ENCODE data around the gene WDFY4.

The WDFY4 gene

GRCh38 chr10:48906841-48907240 lies 222.2 kb downstream of the WDFY4 start:
- DNase-seq (ENCODE audit: low read depth), result no peak

- DNase-seq (ENCODE audit: low read depth), result no peak
Observed at GRCh38 chr10:48907730-48908129, 223.1 kb downstream of the WDFY4 start.

- DNase-seq (ENCODE audit: low read depth), result no peak
Observed at GRCh38 chr10:48910548-48910947, 225.9 kb downstream of the WDFY4 start.

- DNase-seq (ENCODE audit: low read depth), result no peak
Observed at GRCh38 chr10:48913674-48914073, 229.0 kb downstream of the WDFY4 start.

GRCh38 chr10:48923748-48924147 lies 239.1 kb downstream of the WDFY4 start:
- DNase-seq (ENCODE audit: low read depth), result no peak

DNA sequence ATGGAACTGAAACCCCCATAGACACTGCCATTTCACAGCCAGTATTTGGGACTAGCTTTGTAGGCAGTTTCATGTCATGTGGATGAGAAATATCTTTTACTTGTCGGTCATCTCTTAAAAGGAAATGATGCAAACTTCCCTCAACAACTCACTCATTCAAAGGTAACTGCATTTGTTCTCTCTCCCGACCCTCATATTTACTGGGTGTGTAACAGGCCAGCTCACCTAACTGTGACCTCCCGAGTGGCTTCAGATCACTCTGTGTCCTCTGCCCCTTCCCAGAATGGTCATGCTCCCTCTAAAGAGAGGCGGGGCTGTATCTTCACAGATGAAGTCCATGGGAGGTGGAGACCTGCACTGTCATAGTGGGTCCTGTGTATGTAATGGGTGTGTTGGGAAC lies 240.3 kb downstream of the WDFY4 start:
- no peak for DNase-seq (ENCODE audit: low read depth)

- no peak for DNase-seq (ENCODE audit: low read depth)
Observed at GRCh38 chr10:48926255-48926654, 241.6 kb downstream of the WDFY4 start.

DNA sequence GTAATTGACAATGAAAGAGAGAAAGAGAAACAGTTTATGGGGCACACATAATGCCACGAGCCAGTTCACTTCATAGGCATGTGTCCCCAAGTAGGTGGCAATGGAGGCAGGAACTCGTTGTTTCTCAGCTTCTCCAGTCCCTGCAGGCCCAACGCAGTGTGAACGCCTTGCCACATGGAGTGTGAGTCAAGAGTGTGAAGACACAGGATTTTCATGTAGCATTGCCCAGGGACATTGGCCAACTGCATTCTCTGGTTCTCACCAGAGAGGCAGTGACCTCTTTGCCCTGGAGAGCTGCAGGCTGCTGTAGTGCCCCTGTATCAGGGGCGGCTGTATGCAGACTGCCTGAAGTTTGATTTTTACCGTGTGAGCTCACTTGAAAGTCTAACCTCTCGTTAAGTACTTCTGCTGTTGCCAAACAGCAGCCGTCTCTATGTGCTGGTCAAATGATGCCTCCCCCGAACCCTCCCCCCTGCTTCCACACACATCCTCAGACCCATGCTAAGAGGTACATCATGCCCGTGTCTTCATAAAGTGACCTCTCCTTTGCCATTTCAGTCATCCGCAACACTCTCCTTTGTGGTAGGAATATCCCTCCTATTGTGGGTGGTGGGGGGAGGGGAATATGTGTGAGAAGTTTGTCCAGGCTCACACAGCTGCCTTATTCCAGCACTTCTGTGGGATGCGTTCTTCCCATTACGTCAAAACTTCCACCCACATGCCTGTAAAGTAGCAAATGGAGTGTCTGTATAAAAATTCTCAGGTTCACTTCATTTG lies 242.3 kb downstream of the WDFY4 start:
- DNase-seq (ENCODE audit: low read depth), result no peak

- DNase-seq (ENCODE audit: low read depth), result no peak
Observed at GRCh38 chr10:48929413-48929990, 244.8 kb downstream of the WDFY4 start.

GRCh38 chr10:48931188-48931587 lies 246.5 kb downstream of the WDFY4 start:
- no peak for DNase-seq (ENCODE audit: low read depth)

DNA sequence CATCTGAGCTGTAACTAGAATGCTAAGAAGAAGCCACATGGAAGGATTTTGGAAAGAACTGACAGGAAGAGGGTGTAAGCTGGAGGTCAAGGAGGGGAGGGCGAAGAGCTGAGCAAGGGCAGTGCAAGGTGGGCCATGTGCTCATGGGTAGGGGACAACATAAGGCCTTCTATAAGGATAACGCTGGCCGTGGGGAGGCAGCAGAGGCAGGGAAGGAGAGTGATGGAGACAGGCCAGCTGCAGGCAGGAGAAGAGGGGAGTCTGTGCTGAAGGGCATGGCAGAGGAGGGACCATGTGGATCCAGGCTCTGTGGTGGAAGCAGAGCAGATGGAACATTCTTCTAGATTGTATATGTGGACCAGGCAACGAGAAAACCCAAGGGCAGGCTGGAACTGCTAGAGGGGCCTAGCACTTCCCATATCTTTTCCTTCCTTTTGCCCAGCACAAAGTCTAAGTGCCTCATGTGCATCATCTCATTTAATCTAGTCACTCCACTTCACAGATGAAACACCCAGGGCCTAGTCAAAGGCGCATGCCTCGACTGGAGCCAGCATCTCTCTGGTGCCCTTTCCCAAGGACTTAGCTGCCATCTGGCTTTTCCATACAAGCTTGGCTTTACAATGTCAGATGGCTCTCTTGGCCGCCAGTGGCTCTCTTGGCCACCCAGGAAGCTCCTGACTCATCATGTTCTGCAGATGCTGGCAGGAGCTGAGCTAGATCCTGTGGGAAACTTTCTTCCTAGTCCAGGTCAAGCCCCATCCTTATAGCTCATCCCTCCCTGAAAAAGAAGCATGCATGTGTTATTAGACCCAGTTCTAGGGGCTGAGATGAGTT lies 248.4 kb downstream of the WDFY4 start:
- no peak for DNase-seq (ENCODE audit: low read depth)

- no peak for DNase-seq (ENCODE audit: low read depth)
Observed at GRCh38 chr10:48934672-48935501, 250.2 kb downstream of the WDFY4 start.

GRCh38 chr10:48935577-48935976 lies 250.9 kb downstream of the WDFY4 start:
- no peak for DNase-seq (ENCODE audit: low read depth)

DNA sequence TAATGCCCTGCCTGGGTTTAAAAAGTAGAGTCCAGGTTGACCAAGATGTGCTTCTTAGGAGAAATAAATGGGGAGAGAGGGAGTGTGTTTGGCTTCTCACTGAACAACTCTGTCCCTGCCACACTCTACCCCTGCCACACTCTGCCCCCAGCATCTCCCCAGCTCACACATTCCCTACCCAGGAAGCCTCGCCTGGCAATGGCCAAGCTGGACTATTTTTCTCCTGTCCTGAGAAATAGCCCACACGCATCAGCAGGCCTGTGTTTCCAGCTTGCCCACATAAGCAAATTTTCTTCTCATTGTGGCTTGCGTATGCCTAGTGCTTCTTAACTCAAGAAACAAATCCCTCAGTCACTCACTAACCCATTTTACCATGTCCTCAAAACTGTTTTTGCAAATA lies 253.1 kb downstream of the WDFY4 start:
- no peak for DNase-seq (ENCODE audit: low read depth)

DNA sequence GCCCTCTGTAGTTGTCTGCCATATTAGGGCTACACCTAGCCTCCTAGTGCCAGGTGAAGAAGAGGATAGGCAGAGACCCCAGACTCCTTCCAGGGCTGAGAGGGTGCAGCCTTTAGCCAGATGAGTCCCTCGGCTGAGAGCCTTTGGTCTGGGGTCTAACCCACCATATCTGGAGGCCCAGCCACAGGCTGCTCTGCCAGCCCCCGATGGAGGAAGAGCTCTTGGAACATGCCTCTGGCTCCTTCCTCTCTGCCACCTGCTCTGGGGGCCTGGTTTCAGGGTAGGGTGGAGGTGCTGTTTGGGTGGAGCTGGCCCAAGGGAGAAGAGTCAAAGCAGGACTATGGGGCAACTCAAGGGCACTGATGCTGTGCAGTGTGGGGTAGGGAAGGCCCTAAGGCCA lies 253.6 kb downstream of the WDFY4 start:
- DNase-seq (ENCODE audit: low read depth), result no peak

GRCh38 chr10:48938990-48939536 lies 254.4 kb downstream of the WDFY4 start:
- no peak for DNase-seq (ENCODE audit: low read depth)

DNA sequence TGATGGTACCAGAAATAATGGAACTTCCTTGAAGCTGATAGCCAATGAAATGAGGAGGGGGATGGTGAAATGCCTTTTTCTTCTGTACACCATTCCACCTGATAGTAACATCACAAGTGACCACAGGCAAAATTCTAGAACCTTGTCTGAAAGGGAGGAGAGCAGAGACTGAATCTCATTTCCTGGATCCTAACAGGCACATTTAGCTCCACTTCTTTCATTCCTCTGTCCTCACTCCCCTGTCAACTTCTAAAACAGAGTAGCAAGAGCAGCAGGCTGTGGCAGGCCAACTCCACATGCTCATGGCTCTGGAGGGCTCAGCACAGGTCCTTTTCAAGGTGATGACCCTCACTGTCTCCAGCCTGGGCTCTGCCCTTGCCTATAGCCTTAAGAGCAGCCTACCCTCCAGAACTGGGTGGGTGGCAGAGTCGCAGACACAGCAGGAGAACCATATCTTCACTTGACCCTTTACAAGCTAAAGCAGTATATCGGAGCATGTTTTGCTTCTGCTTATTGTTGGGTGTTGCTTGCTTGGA lies 255.2 kb downstream of the WDFY4 start, which contains the start of gene LRRC18:
Gene LRRC18 (minus strand): TSS at position 51 of the 536 bp plus-strand sequence. CDS start 25,685 bp downstream, outside the sequence.
- DNase-seq (ENCODE audit: low read depth), result no peak

DNA sequence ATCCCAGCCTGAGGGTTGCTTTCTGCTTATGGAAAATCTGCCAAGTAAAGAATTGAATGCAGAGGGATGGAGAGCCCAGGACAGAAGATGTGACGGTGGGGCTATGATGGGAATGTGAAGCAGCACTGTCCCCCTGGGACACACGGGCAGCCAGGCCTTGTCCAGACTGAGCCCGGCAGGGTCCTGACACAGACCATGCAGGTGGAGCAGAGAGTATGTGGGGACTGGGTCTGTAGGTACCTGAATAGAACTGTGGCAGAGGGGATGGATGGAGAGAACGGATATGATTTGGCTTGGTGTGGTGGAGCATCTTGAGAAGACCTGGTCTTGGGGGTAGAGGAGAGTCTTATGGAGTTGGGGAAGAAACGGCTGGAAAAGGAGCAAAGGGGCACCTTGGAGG lies 255.7 kb downstream of the WDFY4 start:
- DNase-seq (ENCODE audit: low read depth), result no peak

DNA sequence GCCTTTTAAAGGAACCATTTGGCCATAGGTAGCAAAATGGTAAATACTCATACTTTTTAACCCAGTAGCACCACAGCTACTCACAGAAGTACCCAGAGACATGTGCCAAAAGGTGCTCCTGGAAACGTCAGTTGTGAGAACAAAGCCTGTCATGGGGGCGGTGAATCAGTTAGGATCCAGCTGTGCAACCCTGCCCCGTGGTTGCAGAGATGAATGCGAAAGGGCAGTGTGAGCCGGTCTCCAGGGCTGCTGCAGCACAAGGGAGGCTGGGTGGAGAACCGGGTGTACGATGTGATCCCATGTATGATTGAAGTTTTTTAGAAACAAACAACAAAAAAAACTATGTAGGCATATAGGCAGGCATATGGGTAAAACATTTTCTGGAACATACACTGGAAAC lies 256.3 kb downstream of the WDFY4 start:
- no peak for DNase-seq (ENCODE audit: low read depth)

DNA sequence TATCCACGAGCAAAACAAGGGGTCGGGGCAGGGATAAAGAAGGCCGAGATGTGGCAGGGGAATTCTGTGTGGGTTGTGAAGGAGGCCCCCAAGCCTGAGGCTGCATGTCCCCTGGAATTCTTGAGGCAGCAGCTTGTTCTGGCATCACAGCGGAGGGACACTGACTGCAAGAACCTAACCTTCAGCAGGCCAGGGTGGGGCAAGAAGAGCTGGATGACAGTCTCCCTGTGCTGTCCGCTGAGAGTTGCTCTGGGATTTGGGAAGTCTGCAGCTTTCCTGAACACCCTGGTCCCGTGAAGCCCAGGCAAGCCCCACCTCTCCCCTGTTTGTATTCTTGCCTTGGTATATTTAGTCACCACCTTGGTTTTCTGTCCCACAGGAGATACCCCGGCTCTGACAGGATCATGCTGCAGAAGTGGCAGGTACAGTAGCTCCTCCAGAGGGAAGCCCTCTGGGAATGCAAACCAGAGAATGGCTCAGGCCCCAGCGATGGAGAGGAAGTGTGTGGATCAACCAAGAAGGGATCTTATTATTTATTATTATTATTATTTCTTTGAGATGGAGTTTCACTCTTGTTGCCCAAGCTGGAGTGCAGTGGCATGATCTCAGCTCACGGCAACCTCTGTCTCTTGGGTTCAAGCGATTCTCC lies 256.9 kb downstream of the WDFY4 start:
- DNase-seq (ENCODE audit: low read depth), result no peak

DNA sequence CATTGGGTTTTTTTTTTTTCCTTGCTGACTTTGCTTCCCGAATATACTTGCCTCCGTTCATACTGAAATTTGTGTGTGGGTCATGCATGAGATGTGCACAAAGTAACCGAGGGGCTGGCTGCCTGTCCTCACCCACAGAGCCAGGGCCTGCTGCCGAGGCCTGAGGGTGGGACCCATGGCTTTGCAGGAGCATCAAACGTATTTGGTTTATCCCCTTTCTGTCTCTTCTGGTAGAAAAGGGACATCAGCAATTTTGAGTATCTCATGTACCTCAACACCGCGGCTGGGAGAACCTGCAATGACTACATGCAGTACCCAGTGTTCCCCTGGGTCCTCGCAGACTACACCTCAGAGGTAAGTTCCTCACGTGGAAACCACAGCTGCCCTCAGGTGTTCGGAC lies 258.4 kb downstream of the WDFY4 start:
- no peak for DNase-seq (ENCODE audit: low read depth)
